ENCODE data around the gene OR2AE1. TPM values are rescaled to one million over a fixed set of nuclear protein-coding genes. Genes with fewer than 3 reads are reported as not detected.

The OR2AE1 gene
- total and polyA plus RNA-seq, 2 of the 13 experiments (the other 11 are each of a cell fraction or from before 2014, with no cell fraction given), result not detected

GRCh38 chr7:99829524-99830160 lies 47.2 kb downstream of the OR2AE1 start (continued):
- TF ChIP-seq CEBPB (IDR thresholded peaks at IDR 0.05; ENCODE audit: borderline replicate concordance, low read depth, low read length) (peak; percentile 40; the same call in 1 of the 2 replicates), CREB1 (IDR thresholded peaks at IDR 0.05) (no peak), CREB1 (CRISPR knock-in tag; IDR thresholded peaks at IDR 0.05) (peak; percentile 57), SALL1 (CRISPR knock-in tag; IDR thresholded peaks at IDR 0.05) (peak; percentile 10; the same call in 1 of the 2 replicates), HNF4G (IDR thresholded peaks at IDR 0.05; ENCODE audit: borderline replicate concordance, low read depth, low read length) (peak; percentile 25; the same call in 1 of the 2 replicates), HNF4G (CRISPR knock-in tag; IDR thresholded peaks at IDR 0.05; ENCODE audit: borderline replicate concordance, low read depth) (no peak), NR2F6 (IDR thresholded peaks at IDR 0.05) (peak; percentile 69), NR2F6 (CRISPR knock-in tag; IDR thresholded peaks at IDR 0.05) (peak; percentile 60; the same call in 1 of the 2 replicates), HOMEZ (CRISPR knock-in tag; IDR thresholded peaks at IDR 0.05; ENCODE audit: low read depth) (peak; percentile 53; the same call in 1 of the 2 replicates), RBFOX2 (IDR thresholded peaks at IDR 0.05; ENCODE audit: low read depth, low read length) (peak; percentile 67), ZNF205 (CRISPR knock-in tag; IDR thresholded peaks at IDR 0.05) (0 out of 2 replicates have a peak, but pooled peaks have one; percentile 19), FOXA1 (IDR thresholded peaks at IDR 0.05) (no peak), FOXA1 (CRISPR knock-in tag; IDR thresholded peaks at IDR 0.05) (0 out of 2 replicates have a peak, but pooled peaks have one; percentile 22), ZNF543 (CRISPR knock-in tag; IDR thresholded peaks at IDR 0.05) (0 out of 2 replicates have a peak, but pooled peaks have one; percentile 64), ZNF644 (CRISPR knock-in tag; IDR thresholded peaks at IDR 0.05; ENCODE audit: low read depth) (peak; percentile 67), MIXL1 (CRISPR knock-in tag; IDR thresholded peaks at IDR 0.05) (peak; percentile 87), MEF2D (CRISPR knock-in tag; IDR thresholded peaks at IDR 0.05) (no peak), PHF21A (CRISPR knock-in tag; IDR thresholded peaks at IDR 0.05) (peak; percentile 62), RARA (CRISPR knock-in tag; IDR thresholded peaks at IDR 0.05) (peak; percentile 81)
- TF ChIP-seq, protein P1, sequence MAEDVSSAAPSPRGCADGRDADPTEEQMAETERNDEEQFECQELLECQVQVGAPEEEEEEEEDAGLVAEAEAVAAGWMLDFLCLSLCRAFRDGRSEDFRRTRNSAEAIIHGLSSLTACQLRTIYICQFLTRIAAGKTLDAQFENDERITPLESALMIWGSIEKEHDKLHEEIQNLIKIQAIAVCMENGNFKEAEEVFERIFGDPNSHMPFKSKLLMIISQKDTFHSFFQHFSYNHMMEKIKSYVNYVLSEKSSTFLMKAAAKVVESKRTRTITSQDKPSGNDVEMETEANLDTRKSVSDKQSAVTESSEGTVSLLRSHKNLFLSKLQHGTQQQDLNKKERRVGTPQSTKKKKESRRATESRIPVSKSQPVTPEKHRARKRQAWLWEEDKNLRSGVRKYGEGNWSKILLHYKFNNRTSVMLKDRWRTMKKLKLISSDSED (CRISPR knock-in tag; IDR thresholded peaks at IDR 0.05), result no peak
